NCI-H2107 treated with DMSO at 0.1 percent for 48 hours (cell line): ENCODE results near the gene FKBP1B.
"Not testable (repeated sequence)": the region's sequence is repeated elsewhere in the genome, so short reads cannot be mapped to it uniquely, and the experiment has no call there.

Source experiments
- DNase-seq: peaks from one replicate; lab custom pipeline; 2025; ENCODE audit not compliant: unreplicated experiment; lab: John Stamatoyannopoulos, UW

Gene FKBP1B

DNA sequence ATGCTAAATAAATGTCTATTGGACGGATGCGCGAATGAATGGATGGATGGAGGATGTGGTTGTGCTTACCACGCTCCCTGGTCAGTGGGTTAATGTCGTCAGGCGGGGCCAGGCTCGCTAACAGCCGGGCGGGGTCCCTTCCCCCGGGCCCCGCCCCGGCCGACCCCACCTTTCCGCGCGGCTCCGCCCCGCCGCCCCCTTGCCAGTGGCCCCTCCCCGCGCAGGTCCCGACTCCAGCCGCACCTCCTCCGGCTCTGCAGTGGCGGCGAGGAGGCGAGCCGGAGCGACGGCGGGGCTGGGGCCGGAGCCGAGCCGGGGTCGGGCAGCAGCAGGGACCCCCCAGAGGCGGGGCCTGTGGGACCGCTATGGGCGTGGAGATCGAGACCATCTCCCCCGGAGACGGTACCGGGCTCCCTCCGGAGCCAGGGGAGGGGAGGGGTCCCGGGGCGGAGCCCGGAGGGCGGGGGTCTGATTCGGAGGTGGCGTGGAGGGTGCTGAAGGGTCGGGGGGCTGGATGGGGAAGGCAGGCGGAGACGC, at the start of gene FKBP1B:
FKBP1B (plus strand) TSS at position 257 of the 537 bp plus-strand sequence; CDS start at position 366, 109 bp downstream.
- no peak for DNase-seq

DNA sequence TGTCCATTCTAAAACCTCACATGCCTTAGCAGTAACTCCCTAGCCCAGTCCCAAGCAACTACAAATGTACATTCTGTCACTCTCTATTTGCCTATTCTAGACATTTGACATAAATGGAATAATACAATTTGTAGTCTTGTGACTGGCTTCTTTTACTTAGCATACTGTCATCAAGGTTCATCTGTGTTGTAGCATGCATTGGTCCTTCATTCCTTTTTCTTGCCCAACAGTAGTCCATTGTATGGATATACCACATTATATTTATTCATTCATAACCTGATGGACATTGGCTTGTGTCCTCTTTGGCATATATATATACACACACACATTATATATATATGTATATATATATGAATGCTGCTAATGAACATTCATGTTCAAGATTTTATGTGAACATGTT, 41.8 kb upstream of the FKBP1B start:
- DNase-seq: no peak

DNA sequence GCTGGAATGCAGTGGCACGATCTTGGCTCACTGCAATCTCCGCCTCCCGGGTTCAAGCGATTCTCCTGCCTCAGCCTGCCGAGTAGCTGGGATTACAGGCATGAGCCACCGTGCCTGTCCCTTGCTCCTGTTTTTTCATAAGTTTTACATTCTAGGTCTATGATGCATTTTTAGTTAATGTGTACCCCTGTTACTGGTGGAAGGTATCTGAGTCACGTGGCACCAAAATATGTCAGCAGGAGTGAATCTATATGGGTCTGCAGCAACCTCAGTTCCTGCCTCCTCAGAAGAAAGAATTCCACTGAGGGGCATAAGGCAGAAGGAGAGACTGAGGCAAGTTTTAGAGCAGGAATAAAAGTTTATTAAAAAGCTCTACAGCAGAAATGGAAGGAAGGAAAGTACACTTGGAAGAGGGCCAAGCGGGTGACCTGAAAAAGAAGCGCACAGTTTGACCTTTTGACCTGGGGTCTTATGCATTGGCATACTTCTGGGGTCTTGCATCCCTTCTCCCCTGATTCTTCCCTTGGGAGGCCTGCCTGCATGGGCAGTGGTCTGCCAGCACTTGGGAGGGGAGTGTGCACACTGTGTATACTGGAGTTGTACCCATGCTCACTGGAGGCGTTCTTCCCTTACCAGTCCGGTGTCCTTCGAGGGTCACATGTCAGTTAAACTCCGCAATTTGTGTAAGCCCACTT, 40.7 kb upstream of the FKBP1B start:
- DNase-seq: no peak

DNA sequence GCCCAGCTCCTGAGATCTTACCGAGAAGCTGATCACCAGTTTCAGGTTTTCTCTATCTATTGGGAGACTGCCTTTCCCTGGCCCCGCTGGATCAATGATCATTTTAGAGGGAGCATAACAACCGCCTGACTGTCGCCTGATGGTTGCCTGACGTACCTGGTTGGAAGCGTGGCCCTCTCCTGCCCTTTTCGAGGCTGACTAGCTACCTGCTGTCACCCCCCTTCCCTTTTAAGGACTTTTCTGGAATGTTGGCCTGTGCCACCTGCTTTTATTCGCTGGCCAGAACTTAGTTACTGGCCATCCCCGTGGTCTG, 40.2 kb upstream of the FKBP1B start:
- no peak for DNase-seq

DNA sequence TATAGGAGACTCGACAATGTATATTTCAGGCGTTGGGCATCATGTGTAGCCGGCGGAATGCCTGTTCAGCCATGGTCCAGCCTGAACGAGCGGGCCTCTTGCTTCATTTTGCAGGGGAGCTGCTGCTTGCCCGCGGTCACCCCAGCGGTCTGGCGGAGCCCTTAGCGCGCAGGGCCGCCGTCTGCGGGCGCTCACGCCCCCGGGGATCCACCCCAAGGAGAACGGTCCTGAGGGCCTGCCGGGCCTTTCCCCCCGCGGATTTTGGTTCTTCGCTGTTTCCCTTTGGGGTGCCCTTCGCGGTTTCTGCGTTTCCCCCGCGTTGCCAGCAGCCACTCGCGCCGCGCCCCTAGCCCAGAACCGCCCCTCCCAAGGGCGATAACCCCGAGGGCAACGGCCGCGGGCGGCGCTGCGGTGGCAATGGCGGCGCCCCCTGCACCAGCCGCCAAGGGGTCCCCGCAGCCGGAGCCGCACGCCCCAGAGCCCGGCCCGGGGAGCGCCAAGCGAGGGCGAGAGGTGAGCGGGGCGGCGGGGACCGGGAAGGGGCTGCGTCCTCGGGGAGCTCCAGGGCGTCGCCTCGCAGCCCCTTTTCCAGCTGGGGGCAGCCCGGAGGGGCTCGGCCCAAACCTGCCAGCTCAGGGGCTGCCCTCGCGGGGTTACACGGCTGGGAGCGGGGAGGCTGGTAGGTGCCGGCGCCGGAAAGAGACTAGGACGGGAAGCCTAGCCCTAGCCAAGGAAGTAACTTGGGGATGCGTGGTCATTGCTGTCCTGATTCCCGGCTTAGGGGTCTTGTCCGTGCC, 39.7 kb upstream of the FKBP1B start, which contains the start of gene MFSD2B:
MFSD2B (plus strand) TSS at position 406 of the 797 bp plus-strand sequence; CDS start at position 418, 12 bp downstream.
- DNase-seq: no peak

DNA sequence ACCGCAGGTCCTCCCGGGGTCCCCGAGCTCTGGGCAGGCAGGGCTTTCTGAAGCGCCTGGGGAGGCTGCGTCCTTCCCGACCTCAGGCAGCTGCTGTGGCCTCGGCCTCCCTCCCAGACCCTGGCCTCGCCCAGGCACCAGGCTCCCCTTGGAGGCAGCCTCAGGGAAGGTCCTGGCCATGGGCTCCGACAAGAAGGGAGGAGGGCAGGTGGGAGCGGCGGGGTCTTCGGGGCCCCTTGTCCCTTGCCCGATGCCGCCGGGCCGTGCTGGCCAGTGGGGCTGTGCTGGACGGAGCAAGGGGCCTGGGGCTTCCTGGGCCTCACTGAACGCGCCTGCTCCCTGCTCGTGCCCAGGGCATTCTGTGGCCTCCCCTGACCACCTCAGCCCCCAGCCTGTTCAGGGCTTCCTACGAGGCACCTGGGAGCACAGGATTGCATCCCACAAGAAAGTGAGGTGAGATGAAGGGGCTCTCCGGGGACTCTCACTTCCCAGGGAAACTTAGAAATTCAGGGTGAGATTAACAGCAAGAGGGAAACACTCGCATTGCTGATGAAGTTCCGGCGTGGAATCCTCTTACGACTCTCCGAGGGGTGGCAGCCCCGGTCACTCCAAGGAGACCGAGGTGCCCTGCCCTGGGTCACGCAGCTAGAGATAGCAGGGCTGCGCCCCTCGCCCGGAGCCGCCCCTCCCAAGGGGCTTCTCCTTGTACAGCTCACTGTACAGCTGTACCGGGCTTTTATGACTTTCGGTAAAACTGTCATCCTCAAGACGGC, 38.9 kb upstream of the FKBP1B start:
- no peak for DNase-seq

DNA sequence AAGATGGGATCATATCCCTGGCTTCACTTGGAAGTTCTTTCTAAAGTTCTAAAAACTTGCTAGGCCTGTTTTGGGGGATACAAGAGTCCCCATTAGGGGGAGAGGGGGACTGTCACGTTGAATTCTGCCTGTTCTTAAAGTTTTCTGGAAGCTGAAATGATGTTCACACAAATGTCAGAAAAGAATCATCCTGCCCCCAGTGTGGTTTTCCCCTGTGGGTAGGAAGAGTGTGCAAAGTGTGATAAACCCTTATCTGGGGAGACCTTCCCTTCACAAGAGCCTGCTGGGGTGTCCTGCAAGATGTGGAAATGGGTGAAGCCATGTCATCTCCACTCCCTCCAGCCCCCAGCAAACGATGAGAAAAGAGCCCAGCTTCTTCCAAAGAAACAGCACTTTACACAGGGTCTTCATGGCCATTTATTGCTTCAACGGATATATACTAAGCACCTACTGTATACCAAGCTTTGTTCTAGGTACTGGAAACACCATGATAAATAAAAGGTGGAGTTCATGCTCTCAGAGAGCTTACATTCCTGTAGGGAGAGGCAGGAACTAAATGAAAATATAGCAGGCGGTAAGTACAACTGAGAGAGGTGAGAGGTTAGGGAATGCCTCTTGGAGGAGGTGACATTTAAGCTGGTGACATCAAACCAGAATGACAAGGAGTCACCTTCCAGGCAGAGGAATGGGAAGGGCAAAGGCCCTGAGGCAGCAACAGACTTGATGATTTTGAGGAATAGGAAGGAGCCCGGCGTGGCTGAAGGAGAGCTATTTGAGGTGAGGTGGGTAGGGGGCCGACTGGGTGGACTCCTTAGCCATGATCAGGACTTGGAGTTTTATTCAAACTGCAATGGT, 38.1 kb upstream of the FKBP1B start:
- no peak for DNase-seq

DNA sequence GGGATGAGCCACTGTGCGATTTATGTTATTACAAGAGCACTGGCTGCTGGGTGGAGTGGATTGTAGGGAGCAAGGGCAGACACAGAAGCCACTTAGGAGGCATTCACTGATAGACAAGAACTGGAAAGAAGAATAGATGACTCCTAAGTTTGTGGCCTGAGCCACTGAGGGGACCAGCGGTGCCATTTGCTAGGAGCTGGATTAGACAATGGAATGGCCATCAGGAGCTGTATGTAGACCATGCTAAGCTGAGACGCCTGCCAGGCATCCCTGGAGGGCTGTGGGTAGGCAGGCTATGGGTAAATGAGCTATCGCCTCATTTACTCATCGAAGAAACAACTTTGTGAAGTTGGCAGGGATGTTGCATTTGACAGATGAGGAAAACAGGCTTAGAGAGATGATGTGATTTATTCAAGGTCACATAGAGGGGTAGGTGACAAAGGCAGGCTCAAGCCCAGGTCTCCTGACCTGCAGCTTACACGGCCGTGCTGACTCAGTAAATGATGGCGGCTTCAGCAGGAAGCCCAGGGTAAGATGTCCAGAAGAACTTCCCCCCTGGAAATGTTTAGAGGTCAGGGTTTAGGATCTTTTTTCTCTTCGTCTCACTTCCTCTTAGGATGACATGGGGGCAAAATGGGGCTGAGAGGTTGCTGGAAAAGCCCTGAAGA, 36.9 kb upstream of the FKBP1B start:
- no peak for DNase-seq

DNA sequence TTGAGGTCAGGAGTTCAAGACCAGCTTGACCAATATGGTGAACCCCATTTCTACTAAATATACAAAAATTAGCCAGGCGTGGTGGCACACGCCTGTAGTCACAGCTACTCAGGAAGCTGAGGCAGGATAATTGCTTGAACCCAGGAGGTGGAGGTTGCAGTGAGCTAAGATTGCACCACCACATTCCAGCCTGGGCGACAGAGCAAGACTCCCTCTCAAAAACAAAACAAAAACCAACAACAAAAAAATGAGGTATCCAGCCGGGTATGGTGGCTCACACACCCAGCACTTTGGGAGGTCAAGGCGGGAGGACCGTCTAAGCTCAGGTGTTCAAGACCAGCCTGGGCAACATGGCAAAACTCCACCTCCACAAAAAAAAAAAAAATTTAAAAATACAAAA, 34.6 kb upstream of the FKBP1B start:
- not testable (repeated sequence) for DNase-seq

DNA sequence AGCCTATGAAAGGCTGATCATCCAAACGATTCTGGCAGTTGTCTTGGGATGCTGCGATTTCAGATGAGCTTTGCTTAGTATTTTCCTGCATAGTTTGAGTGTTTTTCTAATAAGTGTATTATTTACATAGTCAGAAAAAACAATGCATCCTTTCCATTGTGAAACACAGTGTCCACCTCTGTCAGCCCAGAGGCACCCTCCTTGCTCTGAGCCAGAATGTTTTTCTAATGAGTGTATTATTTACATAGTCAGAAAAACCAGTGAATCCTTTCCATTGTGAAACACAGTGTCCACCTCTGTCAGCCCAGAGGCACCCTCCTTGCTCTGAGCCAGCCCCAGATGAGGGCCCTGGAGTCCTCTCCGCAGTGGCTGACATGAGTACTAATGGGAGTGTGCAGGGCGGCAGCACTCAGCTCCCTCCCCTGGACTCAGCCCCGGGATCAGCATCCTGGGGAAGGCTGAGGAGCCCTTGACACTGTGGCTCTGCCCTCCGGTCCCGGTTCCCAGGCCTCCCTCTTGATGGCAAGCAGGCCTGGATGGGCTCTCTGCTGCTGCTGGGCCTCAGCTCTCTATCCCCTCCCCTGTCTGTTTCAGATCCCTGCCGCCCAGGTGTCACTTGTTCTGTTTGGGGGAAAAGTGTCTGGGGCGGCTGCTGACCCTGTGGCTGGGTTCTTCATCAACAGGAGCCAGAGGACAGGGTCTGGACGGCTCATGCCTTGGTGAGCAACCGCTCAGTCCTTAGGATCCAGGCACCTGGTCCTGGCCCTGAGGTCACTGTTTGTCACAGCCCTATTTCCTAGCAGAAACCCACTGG, 33.8 kb upstream of the FKBP1B start:
- no peak for DNase-seq

DNA sequence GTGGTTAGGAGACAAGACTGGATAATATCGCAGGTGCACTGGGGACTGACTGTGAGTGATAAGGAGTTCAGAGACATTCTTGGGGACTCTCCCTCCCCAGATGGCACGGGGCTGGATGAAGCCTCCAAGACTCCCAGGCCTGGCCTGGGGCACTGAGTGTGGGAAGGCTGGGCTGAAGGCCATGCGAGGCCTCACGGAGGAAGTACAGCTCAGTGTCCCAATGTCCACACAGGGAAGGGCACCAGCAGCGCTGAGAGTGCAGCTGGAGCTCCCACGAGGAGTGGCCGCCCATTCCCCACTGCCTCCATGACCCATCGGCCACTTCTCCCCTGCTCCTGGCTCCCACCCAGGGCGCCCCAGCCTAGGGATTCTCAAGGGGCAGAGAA, 33.2 kb upstream of the FKBP1B start:
- no peak for DNase-seq

DNA sequence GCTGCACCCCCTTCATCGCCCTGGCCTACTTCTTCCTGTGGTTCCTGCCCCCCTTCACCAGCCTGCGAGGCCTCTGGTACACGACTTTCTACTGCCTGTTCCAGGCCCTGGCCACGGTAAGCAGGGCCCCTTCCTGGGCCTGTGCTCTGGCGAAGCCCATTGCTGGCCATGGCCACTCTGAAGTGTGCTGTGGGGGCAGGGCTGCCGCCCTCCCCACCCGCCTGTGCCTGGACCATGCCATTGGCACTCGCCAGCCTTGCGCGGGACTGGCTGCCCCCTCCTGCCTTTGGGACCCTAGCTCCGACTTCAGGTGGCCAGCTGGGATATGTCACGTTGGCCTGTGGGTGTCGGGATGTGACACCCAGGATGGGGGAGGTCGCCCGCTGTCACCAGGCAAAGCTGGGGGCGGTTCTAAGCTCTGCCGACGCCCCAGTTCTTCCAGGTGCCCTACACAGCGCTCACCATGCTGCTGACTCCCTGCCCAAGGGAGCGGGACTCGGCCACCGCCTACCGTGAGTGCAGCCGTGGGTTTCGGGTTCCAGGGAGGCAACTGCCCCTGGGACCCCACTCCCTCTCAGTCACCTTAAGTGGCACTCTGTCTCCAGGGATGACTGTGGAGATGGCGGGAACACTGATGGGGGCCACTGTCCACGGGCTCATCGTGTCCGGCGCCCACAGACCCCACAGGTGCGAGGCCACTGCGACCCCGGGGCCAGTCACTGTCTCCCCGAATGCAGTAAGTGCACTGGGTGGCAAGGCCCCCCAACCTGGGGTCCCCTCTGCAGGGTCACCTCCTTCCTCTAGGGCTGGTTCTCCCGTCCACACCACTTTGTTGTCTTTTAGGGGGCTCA, 32.5 kb upstream of the FKBP1B start:
- no peak for DNase-seq

DNA sequence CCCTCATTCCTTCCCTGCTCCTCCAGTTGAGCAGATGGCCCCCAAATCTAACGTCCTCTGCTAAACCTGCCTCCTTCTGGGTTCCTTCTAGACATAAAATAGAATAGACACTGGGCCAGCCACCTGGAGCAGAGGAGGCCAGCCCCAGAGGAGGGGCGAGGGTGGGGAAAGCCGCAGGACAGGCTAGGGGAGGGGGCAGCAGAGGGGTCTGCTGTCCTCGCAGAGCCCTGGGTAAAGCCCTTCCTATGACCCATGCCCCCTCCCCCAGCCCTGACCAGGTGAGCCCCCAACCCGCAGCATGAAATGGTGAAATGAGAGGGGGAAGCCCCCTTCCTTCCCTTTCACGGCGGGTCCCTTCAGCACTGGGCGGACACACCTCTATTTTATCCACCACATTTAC, 31.8 kb upstream of the FKBP1B start:
- no peak for DNase-seq

DNA sequence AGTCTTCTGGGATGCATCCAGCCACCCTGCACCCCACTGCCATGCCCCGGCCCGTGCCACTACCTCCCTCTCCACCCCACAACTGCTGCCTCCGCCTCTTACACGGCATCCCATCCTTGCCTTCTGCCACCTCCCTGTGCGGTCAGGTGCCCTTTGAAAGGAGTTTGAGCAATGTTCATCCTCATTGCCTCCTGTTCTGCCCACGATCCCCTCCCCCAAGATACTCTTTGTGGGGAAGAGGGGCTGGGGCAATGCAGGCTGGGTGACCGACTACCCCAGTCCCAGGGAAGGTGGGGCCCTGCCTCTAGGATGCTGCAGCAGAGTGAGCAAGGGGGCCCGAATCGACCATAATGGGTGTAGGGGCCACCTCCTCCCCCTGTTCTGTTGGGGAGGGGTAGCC, 31.3 kb upstream of the FKBP1B start:
- DNase-seq: no peak

DNA sequence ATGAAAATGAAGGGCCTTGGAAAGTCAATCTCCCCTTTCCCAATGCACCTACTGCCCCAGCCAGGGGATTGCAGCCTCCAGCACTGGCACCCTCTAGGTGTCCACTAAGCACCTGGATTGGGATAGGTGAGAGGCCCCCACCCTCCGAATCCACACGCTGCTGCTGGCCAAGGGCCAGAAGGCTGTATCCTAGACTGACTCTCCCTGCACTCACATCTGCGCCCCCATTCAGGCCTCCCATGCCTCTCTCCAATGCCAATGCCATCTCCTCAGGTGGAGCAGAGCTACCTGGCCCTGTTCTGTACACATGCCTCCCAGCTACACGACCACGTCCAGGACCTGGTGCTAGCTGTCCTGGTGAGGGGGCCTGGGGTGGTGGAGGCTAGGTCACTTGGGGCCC, 29.8 kb upstream of the FKBP1B start:
- DNase-seq: no peak

DNA sequence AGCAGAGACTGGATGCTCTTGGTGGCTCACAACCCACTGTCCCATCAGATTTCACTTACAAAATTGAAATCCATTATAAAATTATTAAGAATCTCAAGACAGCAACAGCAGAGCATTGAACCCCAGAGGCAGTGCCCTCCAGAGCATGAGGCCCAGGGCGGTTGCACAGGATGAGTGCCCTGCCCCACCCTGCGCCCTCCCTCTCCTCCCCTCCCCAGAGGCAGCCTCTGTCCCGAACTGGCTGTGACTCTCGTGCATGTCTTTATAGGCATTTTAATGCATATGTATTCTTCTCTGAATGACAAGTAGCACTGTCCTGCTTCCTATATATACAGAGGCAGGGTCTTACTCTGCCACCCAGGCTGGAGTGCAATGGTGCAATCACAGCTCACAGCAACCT, 29.3 kb upstream of the FKBP1B start:
- DNase-seq: no peak

DNA sequence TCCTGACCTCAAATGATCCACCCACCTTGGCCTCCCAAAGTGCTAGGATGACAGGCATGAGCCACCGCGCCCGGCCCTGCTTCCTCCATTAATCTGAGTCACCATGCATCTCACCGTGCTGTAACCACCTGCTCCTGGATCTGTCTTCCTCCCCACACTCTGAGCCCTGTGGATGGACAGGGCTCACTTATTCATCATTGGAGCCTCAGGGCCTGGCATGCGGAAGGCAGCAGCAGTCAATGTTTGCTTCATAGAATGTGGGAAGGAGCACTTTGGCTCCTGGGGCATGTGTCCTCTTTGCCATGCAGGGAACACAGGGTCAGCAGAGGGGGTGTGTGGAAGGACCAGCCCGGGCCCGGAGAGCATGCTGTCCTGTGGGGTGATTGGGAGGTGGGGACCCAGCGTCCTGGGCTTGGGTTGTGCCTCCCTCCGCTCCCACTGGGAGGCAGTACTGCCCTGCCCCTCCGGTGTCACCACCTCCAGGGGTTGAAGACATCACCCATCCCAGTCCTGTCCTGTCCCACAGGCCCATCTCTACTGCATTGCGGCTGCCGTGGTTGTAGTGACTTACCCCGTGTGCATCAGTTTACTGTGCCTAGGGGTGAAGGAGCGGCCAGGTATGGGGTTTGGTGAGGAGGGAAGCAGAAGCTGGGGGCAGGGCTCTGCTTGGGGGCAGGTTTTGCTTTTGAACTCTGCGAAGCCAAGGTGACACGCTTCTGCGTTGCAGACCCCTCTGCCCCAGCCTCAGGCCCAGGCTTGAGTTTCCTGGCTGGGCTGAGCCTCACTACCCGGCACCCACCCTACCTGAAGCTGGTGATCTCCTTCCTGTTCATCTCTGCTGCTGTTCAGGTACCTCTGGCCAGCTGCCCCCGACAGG, 28.2 kb upstream of the FKBP1B start:
- DNase-seq: no peak
